ENCODE results near the gene KCNC3.

KCNC3 gene

DNA sequence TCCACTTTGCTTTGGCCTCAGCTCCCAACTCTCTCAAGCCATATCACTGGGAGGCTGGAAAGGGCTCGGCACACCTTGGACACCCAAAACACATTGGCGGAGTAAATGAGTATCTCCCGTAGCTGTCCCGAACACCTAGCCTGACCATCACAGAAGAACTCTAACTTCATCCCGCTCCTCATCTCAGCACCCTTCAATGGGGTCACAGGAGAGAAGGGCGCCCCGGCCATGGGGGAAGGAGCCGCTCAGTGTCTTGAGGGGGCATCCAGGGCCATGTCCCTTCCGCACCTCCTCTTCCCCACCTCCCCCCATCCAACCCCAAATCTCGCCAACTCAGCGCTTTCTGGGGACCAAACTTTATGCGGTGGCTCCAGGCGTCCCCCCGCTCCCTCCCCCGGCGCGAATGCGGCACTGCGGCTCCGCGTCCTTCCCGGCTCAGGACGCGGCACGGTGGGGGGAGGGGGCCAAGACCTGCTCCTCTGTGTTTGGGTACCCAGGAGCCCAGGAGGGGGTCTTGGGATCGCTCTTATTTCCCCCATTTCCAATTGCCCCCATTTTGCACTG, 3.0 kb downstream of the KCNC3 start:
- DNase-seq = no peak

DNA sequence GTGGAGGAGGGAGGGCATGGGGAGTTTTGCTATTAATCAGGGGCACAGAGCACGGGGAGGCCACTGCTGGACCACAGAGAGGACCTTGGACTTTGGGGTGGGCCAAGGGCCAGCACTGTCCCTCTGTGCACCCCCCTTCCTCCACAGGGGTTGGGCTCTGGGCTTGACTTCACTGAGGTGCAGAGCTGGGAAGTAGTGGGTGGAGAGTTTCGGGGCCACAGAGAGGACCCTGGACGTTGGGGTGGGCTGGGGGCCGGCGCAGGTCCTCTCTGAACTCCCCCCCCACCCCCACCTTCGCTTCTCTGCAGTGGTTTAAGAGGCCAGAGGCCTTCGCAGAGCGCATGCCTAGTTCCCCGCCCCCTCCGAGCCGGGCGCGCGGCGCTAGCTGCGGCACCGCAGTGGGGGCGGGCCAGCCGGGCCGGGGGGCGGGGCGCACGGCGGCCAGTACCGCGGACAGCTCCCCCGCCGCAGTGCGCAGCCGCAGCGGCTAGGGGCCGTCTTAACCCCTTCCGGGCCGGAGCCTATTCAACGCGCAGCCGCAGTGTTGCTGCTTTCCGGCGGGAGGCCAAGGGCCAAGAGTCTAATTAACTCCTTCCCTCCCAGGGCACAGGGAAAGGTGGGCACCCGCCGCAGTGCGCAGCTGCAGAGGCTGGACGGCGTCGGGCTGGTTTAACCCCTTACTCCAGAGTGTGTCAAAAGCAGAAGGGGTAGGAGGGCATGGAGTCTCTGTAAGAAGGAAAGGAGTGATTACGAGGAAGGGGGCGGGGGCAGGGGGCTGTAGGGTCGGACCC, 3.7 kb downstream of the KCNC3 start:
- peak; percentile 93 for DNase-seq

DNA sequence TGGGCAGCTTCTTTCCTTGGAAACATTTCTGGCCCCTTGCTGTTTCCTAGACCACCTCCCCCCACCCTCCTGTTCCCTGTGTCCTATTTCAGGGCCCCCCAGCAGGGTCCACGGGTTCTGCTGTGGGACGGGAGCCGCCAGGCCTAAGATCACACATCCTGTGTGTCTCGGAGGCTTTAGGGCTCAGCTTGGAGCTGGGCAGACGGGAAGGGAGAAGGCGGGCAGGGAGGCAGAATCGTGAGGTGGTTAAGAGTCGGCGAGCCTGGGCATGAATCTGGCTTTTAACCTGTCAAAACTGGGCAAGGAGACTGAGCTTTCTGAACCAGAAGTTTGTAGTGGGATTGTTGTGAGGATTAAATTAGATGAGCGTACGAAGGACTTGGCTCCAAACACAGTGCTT, 4.8 kb downstream of the KCNC3 start:
- DNase-seq = no peak

DNA sequence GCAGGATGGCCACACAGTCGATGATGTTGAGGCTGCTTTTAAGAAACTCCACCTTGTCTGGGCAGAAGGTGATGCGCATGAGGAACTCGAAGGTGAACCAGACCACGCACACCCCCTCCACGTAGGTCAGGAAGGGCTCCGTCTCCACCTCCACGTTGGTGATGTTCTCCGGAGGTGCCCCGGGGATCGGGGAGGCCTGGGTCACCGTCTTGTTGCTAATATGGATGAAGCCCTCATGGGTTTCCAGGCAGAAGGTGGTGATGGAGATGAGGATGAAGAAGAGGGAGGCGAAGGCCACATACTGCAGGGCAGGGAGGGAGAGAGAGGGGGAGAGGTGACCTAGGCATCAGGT, 5.4 kb downstream of the KCNC3 start:
- DNase-seq = no peak

DNA sequence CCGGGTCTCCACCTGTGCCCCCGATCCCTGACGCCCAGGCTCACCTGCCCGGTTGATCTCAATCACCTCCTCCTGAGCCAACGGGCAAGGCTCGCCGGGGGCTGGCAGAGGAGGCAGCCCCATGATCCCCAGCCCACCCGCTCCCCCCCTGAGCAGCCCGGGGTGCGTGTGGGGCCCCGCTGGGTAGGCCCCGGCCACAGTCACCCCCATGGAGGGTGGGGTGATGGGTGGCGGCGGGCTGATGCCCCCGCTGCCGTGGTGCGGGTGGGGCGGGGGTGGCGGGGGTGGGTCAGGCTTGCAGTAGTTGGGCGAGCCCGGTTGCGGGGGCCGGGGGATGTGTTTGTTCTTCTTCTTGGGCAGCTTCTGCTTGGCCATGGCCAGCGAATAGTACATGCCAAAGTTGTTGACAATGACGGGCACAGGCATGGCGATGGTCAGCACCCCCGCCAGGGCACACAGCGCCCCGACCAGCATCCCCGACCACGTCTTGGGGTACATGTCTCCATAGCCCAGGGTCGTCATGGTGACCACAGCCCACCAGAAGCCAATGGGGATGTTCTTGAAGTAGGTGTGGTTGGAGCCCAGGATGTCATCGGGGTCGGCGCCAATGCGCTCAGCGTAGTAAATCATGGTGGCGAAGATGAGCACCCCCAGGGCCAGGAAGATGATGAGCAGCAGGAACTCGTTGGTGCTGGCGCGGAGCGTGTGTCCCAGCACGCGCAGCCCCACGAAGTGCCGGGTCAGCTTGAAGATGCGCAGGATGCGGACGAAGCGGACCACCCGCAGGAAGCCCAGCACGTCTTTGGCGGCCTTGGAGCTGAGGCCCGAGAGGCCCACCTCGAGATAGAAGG, 6.0 kb downstream of the KCNC3 start:
- DNase-seq = no peak

DNA sequence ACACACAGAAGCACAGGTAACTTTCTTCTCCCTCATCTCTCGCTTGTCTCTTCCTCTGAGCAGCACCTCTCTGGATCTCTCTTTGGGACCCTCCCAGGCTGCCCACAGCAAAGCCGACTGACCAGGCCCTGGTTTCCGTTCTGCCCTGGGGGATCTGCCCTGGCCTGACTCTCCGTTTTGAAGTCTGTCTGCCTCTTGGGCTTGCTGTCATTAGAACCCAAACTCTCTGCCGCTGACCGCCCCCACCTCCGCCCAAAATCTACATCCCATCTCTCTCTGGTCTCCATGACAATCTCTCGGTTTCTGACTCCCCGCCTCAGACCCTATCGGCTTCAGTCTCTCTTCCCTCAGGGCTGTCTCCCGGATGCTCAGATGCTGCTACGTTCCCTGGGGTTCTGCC, 6.9 kb downstream of the KCNC3 start:
- DNase-seq = no peak

DNA sequence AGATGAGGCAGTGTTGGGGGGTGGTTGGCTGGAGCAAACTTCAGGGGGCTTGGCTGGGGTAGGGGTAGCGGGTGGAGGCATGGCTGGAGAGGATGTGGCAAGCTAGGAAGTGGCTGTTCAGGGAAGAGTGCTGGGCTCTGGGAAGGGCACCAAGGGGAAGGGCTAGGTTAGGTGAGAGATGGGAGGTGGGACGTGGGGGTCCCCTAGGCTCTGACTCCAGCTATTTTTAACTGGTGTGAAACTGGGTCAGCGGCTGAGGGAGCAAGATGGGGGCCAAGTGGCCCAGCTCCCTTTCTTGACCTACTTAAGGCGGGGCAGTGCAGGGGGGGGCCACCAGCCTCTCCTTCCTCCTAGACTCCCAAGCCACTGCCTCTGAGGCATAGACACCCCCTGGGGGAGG, 7.3 kb downstream of the KCNC3 start:
- no peak for DNase-seq

DNA sequence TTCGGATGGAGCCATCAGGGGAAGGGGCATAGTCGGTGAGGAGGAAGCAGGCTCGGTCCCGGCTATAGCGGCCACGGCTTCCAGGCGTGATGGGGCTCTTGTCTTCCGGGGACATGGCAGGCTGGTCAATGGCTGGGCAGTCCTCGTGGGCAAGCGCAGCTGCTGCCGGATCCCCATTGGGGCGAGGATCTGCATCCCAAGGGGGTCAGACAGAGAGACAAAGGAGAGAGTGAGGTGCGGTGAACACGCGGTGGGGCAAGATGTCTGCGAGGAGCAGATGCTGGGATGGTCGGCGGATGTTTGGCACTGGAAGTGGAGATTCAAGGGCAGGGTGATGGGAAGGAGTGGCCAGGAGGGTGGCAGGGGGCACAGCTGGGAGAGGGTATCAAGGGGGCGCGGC, 8.6 kb downstream of the KCNC3 start:
- DNase-seq = no peak

DNA sequence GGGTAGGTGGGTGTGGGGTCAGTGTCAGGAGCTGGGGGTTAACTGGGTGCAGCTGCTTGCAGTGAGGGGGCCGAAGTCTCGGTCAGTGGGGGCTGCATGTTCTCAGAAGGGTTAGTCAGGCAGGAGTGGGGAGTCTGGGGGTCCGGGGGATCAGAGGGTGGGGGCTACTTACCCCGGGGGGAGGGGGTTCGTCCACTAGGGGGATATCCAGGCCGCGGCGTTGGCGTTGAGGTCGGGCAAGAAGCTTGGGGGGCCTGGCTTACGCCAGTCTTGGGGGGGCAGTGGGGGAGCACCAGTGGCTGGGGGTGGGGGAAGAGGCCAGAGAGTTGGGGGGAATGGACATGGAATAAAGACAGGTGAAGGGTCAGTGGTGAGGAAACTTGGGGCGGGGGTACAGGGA, 9.1 kb downstream of the KCNC3 start:
- DNase-seq = no peak

DNA sequence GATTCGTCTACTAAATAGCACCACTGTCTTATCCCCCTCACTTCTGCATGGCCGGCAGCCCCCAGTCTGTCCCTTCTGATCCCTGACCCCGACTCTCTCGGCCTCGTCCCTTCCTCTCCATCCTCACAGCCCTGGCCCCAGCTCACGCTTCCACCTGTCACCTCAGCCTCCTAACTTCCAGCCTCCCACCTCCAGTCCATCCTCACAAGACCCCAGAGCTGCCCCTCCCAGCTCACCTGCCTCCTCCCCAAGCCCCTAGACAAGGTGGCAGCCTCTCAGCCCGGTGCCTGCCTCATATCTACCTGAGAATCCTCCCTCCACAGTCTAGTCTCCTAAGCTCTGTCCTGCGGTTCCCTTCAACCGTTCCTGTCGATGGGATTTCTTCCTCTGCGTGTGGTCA, 10.0 kb downstream of the KCNC3 start:
- no peak for DNase-seq

DNA sequence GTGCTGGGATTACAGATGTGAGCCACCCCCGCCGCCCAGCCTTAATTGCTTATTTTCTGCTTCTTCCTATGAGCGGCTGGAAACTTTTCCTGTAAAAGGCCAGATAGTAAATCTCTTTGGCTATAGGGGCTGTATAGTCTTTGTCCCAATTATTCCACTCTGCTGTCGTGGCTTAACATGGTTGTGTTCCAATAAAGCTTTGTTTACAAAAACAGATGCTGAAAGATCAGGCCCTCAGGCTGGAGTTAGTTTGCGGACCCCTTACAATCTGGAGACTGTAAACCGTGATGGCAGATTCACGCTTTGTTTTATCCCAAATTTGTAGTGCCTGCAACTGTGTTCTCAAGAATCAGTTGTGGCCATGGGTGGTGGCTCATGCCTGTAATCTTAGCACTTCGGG, 10.7 kb downstream of the KCNC3 start:
- DNase-seq = no peak

DNA sequence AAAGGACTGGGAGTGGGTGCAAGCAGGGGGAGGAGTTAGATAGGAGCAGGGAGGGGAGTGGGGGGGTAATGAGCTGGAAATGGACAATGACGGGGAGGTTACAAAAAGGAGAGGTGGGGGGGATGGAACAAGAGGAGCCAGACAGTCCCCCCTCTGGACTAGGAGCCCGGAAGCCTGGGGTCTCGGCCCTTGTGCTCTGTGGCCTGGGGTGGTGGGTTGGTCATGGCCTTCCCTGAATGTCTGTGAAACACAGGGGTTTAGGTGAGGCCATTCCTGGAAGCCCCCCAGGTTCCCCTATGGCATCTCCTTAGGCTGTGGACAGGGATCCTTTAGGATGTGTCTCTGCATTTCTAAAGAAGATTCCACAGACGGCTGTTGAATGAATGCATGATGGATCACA, 12.1 kb downstream of the KCNC3 start:
- DNase-seq = no peak

DNA sequence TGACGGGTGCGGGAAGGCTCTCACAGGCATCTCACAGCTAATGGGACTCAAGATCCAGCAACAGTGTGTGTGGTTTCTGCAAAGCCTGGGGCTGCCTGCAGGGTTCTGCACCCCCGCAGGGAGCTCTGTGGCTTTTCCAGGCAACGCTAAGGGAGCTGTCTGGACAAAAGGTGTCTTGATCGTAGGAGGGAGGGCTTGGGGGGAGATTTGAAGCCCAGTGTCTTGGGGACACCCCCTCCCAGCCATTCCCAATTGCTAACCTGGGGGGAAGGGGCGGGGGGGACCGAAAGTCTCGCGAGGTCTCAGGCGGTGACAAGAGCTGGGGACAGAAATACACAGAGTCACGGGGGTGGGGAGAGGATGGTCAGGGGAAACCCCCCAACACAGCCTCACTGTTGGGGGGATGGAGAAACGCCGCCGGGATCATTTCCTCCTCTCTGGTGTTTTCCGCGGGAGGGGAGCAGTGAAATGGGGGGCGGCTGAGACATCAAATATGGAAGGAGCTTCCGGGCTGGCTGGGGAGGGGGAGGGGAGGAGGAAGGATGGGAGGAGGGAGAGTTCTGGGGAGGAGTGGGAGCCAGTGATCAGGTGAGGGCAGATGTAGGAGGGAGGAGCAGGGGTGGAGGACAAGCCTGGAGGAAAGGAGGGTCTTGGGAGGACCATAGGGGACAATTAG, 13.3 kb downstream of the KCNC3 start:
- DNase-seq = peak; percentile 70

DNA sequence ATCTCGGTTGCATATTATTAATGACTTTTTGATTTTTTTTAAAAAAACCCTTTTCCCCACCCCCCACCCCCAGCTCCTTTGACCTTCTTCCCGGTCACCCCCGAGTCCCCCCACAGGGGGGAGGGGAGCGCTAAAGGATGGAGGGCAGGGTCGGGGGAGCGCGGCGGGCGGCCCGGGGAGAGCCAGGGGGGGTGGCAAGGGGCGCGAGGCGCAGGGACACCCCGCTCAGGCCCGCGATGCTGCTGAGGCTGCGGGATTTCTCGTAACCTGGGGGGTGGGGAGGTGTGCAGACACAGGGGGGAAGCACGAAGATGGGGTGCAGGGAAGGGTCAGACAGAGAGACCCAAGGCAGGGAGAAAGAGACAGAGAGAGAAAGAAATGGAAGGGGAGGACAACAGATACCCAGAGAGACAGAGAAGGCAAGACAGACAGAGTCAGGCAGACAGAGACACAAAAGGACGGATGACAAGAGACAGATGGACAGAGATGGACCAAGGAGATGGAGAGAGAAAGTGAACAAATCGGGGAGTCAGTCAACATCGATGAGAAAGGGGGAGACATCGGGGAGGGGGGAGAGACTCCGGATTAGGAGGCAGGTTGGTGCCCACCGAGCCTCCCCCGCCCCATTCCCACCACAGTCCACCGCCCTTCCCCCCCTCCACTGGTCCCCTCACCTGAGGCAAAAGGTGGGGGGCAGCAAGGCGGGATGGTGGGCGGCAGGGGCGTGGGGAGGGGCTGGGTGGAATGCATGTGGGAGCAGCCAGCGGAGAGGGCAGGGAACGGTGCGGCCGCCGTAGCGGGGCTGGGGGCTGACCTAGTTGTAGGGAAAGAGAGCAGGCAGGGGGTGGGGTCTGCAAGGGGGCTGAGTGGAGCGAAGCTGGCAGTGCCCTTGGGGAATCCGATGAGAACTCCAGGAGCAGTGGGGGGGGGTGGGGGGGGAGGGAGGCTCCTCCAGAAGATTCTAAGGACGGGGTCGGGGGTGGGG, 14.2 kb downstream of the KCNC3 start:
- peak; percentile 50 for DNase-seq

DNA sequence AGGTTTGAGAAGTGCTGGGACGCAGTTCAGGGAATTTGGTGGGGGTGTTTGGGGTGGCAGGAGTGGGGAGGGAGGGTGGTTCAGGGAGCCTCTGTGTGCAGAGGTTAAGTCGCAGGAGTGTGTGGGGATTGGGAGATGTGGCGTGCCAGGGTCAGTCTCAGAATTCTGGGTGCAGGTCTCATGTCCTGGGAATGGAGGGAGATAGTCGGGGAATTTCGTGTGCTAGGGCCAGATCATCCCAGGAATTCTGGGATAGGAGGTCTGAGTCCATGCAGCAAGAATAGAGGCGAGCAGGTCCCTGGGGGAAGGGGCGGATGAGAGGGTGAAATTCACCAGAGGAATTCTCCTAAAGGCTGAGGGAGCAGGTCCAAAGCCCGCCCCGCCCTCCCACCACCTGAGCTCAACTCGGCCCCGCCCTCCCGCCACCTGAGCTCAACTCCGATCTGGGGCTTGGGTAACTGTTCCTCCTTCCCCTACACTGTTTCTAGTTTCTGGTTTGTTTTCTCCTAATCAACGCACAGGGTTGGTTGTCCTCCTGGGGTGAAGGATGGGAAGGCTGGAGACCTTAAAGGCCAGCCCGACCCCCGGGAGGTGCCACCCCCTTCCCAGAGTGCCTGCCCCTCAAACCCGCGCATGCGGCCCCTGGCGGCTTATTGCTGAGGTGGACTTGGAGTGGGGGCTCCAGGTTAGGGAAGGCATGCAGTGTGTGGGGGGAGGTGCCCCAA, 15.2 kb downstream of the KCNC3 start:
- DNase-seq = peak; percentile 66

DNA sequence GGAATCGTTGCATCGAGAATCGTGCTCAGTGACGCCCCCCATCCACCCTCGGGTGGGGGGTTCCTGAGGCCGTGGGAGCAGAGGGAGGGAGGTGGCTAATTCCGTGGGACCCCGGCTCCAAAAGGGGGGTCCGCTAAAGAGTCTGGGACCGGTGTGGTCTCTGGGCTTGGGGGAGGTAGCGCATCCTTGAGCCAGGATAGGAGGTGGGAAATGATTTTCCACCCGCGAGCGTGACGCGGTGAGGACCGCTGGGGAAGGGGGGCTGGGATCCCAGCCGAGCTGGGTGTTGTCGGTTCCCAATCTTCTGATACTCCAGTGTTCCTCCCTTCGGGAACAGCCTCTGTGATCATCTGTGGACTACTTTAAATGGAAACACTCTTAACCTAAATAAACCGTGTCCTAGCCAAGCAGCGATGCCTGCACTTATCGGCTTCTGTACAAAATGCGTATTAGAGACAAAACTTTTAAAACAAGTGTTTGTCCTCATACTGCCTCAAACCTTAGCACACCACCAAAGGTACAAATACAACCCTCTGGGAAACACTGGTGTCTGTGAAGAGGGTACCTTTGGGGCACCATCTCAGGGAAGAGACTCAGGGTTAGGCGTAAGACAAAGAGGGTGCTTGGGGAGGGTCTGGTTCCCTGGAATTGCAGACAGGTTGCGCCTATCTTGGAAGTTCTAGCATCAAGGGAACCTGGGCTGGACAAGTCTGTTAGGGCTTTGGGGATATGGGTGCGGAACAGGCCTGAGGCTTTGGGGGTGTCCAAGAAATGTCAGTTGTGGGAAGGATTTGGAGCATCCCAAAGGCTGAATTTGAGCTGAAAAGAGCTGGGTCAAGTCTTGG, 16.0 kb downstream of the KCNC3 start:
- DNase-seq = no peak

DNA sequence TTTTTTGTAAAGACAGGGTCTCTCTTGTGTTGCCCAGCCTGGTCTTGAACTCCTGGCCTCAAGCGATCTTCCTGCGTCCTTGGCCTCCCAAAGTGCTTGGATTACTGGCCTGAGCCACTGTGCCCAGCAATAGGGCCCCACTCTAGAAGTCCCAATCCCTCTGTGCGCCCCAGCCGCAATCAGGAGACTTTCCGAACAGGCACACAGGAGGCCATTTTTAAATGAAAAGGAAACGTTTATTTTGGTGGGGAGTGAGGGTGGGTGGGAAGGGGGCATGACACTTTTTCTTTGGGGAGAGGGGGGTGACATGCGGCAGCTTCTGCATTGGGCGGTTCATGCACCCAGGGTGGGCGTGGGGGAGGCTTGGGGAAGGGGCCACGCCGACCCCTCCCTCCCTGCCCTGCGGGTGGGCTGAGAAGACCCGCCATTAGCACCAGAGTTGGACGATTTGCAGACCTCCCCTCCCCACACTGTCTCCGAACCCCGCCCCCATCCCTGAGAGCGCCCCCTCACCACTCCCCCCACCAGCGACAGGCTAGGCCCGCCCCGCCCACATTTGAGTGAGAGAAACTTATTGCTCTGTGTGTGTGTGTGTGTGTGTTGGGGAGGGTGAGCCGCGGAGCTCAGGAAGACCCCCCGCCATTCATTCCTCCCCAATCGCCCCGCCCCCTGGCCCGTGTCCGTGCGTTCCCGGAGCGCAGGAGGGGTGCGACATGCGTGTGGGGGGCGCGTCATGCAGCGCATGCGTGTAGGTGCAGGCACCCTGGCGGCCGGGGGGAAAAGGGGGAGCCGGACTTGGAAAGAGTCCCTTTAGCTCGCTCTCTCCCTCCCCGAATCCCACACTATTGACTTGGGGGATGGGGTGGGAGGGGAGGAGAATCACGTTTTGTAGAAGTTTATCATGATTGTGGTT, 17.2 kb downstream of the KCNC3 start:
- DNase-seq = peak; percentile 68

DNA sequence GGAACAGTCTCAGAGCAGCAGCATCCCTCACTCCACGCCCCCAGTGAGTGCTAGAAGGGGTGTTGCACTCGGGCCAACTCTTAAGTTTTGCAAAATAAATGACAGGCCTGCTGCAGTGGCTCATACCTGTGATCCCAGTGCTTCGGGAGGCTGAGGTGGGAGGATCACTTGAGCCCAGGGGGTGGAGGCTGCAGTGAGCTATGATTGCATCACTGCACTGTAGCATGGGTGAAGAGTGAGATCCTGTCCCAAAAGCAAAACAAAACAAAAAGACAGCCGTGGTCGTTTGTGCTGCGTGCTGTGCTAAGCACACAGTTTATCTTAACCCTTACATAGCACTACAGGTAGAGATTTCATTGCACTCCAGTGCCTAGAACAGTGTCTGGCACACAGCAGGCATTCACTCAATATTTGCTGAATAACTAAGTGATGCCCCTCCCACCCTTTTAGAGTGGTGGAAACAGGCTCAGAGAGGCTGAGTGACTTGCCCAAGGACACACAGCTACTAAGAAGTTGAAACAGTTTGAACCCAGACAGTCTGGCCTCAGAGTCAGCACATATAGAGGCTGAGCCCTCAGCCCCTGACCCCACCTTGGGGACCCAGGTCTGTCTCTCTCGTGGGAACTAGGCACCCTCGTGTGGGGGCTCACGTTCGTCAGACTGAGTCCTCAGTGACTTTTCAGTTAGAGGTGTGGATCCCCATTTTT, 18.3 kb downstream of the KCNC3 start:
- no peak for DNase-seq

Measured in NCI-H146 (cell line).